COLO829 (cell line): ENCODE measurements around the gene TRIM47.
"Not testable (repeated sequence)": the region's sequence is repeated elsewhere in the genome, so short reads cannot be mapped to it uniquely, and the experiment has no call there.

ENCODE experiments used
- DNase-seq: peaks from one replicate; pipeline ENCODE4 v3.0.0; 2012; ENCODE audit warnings: low spot score

TRIM47 gene

GRCh38 chr17:75891022-75891604 lies 12.7 kb upstream of the TRIM47 start:
- DNase-seq: no peak

GRCh38 chr17:75889454-75889853 lies 11.1 kb upstream of the TRIM47 start:
- no peak for DNase-seq

GRCh38 chr17:75888484-75888883 lies 10.1 kb upstream of the TRIM47 start:
- DNase-seq: no peak

- DNase-seq: not testable (repeated sequence)
Observed at GRCh38 chr17:75885860-75886259, 7.5 kb upstream of the TRIM47 start.

GRCh38 chr17:75885431-75885830 lies 7.0 kb upstream of the TRIM47 start:
- no peak for DNase-seq

- DNase-seq: no peak
Observed at GRCh38 chr17:75881678-75882454, 3.5 kb upstream of the TRIM47 start.

- DNase-seq: no peak
Observed at GRCh38 chr17:75880266-75880665, 1.9 kb upstream of the TRIM47 start.

- DNase-seq: no peak
Observed at GRCh38 chr17:75877752-75878173, 618 bp downstream of the TRIM47 start.

- peak; percentile 89 for DNase-seq
Observed at GRCh38 chr17:75876938-75877751, 1.2 kb downstream of the TRIM47 start.

- DNase-seq: no peak
Observed at GRCh38 chr17:75876190-75876937, 2.0 kb downstream of the TRIM47 start.

GRCh38 chr17:75875940-75876189 lies 2.5 kb downstream of the TRIM47 start:
- no peak for DNase-seq

- DNase-seq: no peak
Observed at GRCh38 chr17:75875182-75875939, 3.0 kb downstream of the TRIM47 start.

- no peak for DNase-seq
Observed at GRCh38 chr17:75874323-75875181, 3.8 kb downstream of the TRIM47 start.

- DNase-seq: no peak
Observed at GRCh38 chr17:75873587-75874322, 4.6 kb downstream of the TRIM47 start.

GRCh38 chr17:75872434-75873351 lies 5.7 kb downstream of the TRIM47 start:
- peak; percentile 81 for DNase-seq

GRCh38 chr17:75870228-75870627 lies 8.2 kb downstream of the TRIM47 start:
- not testable (repeated sequence) for DNase-seq

GRCh38 chr17:75869282-75870141 lies 8.9 kb downstream of the TRIM47 start:
- DNase-seq: peak; percentile 94

GRCh38 chr17:75868730-75869281 lies 9.6 kb downstream of the TRIM47 start:
- DNase-seq: not testable (repeated sequence)
